HepG2 (cell line): Measurements from ENCODE around the gene MEGF11. TPM values are rescaled to one million over a fixed set of nuclear protein-coding genes. Genes with fewer than 3 reads are reported as not detected.

Source experiments
- ATAC-seq: fragments of 200-7000 bp; cut with Tn5 transposase; 3 replicates; pipeline ENCODE4 v1.9.1; 2020; ENCODE audit warnings: mild to moderate bottlenecking, moderate library complexity
- BruUV-seq: library from RNA; stranded (reverse); fragments of 400-500 nt; replicated peaks from 2 replicates; lab custom pipeline; 2021; lab: Mats Ljungman, UMichigan
- CTCF ChIA-PET: fragments of 300-600 bp; formaldehyde crosslinking; extraction: SDS; loops from one replicate; lab custom pipeline; 2021; ENCODE audit warnings: low total read pairs, inconsistent platforms, low intra/inter-chr PET ratio; lab: Yijun Ruan, JAX
- POLR2A ChIA-PET: fragments of 350-600 bp; sonication (Branson Sonifier 250); formaldehyde crosslinking; loops from one replicate; lab custom pipeline; 2020; ENCODE audit warnings: antibody characterized with exemption, inconsistent platforms; lab: Yijun Ruan, JAX
- DNase-seq: peaks from one replicate; pipeline ENCODE4 v3.0.0-alpha.2; 2015; ENCODE audit warnings: low spot score
- FAIRE-seq: peaks from 3 replicates; lab custom pipeline; 2011; peaks lifted over from hg19 to GRCh38; lab: Jason Lieb, UNC
- H2AFZ ChIP-seq: one replicate; pipeline ENCODE4 v1.6.1; 2011; ENCODE audit warnings: low read length, inconsistent platforms
- H3K27ac ChIP-seq: fragments of 300-600 bp; 3 replicates; pipeline ENCODE4 v1.8.0; 2011; ENCODE audit warnings: mixed run types, mild to moderate bottlenecking, mixed read lengths, low read length, inconsistent platforms; ENCODE audit not compliant: insufficient read depth; ENCODE audit errors: extremely low read length
- H3K27me3 ChIP-seq, 2 experiments: fragments of 200-600 bp in 1 of 2; 2 replicates in 1 of 2; 3 replicates in 1 of 2; pipeline versions ENCODE4 v1.6.0 to v1.8.0; 2011; ENCODE audit warnings: low read length in 2 of 2, mild to moderate bottlenecking in 2 of 2, moderate library complexity in 2 of 2, inconsistent platforms in 1 of 2; ENCODE audit not compliant: insufficient read depth in 2 of 2, control insufficient read depth in 1 of 2
- H3K36me3 ChIP-seq, 2 experiments: fragments of 200-600 bp in 1 of 2; replicated peaks in 1 of 2; 2 replicates in 1 of 2; 3 replicates in 1 of 2; pipeline versions ENCODE4 v1.5.1 to v1.8.0; 2011; ENCODE audit warnings: low read length in 2 of 2, inconsistent platforms in 1 of 2; ENCODE audit not compliant: insufficient read depth in 2 of 2, control insufficient read depth in 1 of 2
- H3K4me1 ChIP-seq: 2 replicates; pipeline ENCODE4 v1.5.1; 2012; ENCODE audit warnings: low read length, inconsistent platforms; ENCODE audit not compliant: insufficient read depth
- H3K4me2 ChIP-seq: 2 replicates; pipeline ENCODE4 v1.6.0; 2011; ENCODE audit warnings: low read depth, low read length, inconsistent platforms
- H3K4me3 ChIP-seq, 3 experiments: fragments of 200-600 bp in 1 of 3; sonication (generic), shearing (Covaris generic) in 1 of 3; replicated peaks in 1 of 3; 2 replicates each; pipeline ENCODE4 v1.5.1; 2011 to 2016; ENCODE audit warnings: low read length in 3 of 3, inconsistent platforms in 2 of 3, low read depth in 2 of 3, mild to moderate bottlenecking in 2 of 3, control low read depth in 1 of 3, mixed read lengths in 1 of 3; ENCODE audit not compliant: insufficient read depth in 1 of 3
- H3K79me2 ChIP-seq: one replicate; pipeline ENCODE4 v1.6.1; 2011; ENCODE audit warnings: low read length, inconsistent platforms; ENCODE audit not compliant: insufficient read depth
- H3K9ac ChIP-seq: 2 replicates; pipeline ENCODE4 v1.6.0; 2011; ENCODE audit warnings: mild to moderate bottlenecking, low read depth, low read length, inconsistent platforms; ENCODE audit not compliant: insufficient read depth
- H3K9me3 ChIP-seq: 2 replicates; pipeline ENCODE4 v1.5.1; 2012; ENCODE audit warnings: mild to moderate bottlenecking, low read length
- H4K20me1 ChIP-seq: 2 replicates; pipeline ENCODE4 v1.6.0; 2011; ENCODE audit warnings: inconsistent platforms, mild to moderate bottlenecking, low read length, moderate library complexity; ENCODE audit not compliant: insufficient read depth
- BRCA1 ChIP-seq: sonication (generic); formaldehyde crosslinking; IDR thresholded peaks from 2 replicates; pipeline ENCODE4 v1.4.0; 2020; ENCODE audit warnings: missing genetic modification reagents
- CENPT ChIP-seq: sonication (generic); formaldehyde crosslinking; IDR thresholded peaks from 2 replicates; pipeline ENCODE4 v1.8.0; 2022; ENCODE audit warnings: low read depth, mild to moderate bottlenecking, moderate library complexity, missing genetic modification reagents
- FOXK1 ChIP-seq: sonication (generic); formaldehyde crosslinking; IDR thresholded peaks from 2 replicates; pipeline ENCODE4 v1.4.0; 2020; ENCODE audit warnings: low read depth, missing genetic modification reagents, borderline replicate concordance
- GABPA ChIP-seq, 2 experiments: IDR thresholded peaks; 2 replicates each; pipeline ENCODE4 v1.6.1; 2011 to 2016; ENCODE audit warnings: low read depth in 2 of 2, low read length in 1 of 2, missing biosample characterization in 1 of 2, missing genetic modification characterization in 1 of 2
- IKZF1 ChIP-seq: fragments of 450-650 bp; IDR thresholded peaks from 2 replicates; pipeline ENCODE4 v1.7.1; 2016
- KMT2A ChIP-seq: sonication (generic); formaldehyde crosslinking; IDR thresholded peaks from 2 replicates; pipeline ENCODE4 v1.4.0; 2020; ENCODE audit warnings: missing genetic modification reagents
- MEIS2 ChIP-seq: sonication (generic); formaldehyde crosslinking; IDR thresholded peaks from 2 replicates; pipeline ENCODE4 v1.9.0; 2021; ENCODE audit warnings: mild to moderate bottlenecking, missing genetic modification reagents
- MTF2 ChIP-seq: sonication (generic); formaldehyde crosslinking; IDR thresholded peaks from 2 replicates; pipeline ENCODE4 v1.5.0; 2020; ENCODE audit warnings: missing genetic modification reagents, borderline replicate concordance
- NFATC3 ChIP-seq: sonication (generic); formaldehyde crosslinking; IDR thresholded peaks from 2 replicates; pipeline ENCODE4 v1.5.1; 2020; ENCODE audit warnings: mild to moderate bottlenecking, missing genetic modification reagents
- NPAS2 ChIP-seq: sonication (generic); formaldehyde crosslinking; IDR thresholded peaks from 2 replicates; pipeline ENCODE4 v1.8.0; 2022; ENCODE audit warnings: mild to moderate bottlenecking, missing genetic modification reagents, borderline replicate concordance
- PHF21A ChIP-seq: sonication (generic); formaldehyde crosslinking; IDR thresholded peaks from 2 replicates; pipeline ENCODE4 v1.5.0; 2020; ENCODE audit warnings: mild to moderate bottlenecking, missing genetic modification reagents
- ZNF180 ChIP-seq: sonication (generic); formaldehyde crosslinking; IDR thresholded peaks from 2 replicates; pipeline ENCODE4 v1.4.0; 2020; ENCODE audit warnings: low read depth, missing genetic modification reagents, borderline replicate concordance
- ZNF251 ChIP-seq: sonication (generic); formaldehyde crosslinking; IDR thresholded peaks from 2 replicates; pipeline ENCODE4 v1.9.0; 2021; ENCODE audit warnings: mild to moderate bottlenecking, missing genetic modification reagents
- ZNF264 ChIP-seq: sonication (generic); formaldehyde crosslinking; IDR thresholded peaks from 2 replicates; pipeline ENCODE4 v1.4.0; 2020; ENCODE audit warnings: missing genetic modification reagents
- ZNF329 ChIP-seq: sonication (generic); formaldehyde crosslinking; IDR thresholded peaks from 2 replicates; pipeline ENCODE4 v1.9.0; 2021; ENCODE audit warnings: low read depth, mild to moderate bottlenecking, missing genetic modification reagents
- ZNF350 ChIP-seq: sonication (generic); formaldehyde crosslinking; IDR thresholded peaks from 2 replicates; pipeline ENCODE4 v1.4.0; 2020; ENCODE audit warnings: mild to moderate bottlenecking, low read depth, missing genetic modification reagents, borderline replicate concordance
- ZNF468 ChIP-seq: sonication (generic); formaldehyde crosslinking; IDR thresholded peaks from 2 replicates; pipeline ENCODE4 v1.8.0; 2022; ENCODE audit warnings: mild to moderate bottlenecking, moderate library complexity, missing genetic modification reagents
- ZNF549 ChIP-seq: sonication (generic); formaldehyde crosslinking; IDR thresholded peaks from 2 replicates; pipeline ENCODE4 v1.5.0; 2020; ENCODE audit warnings: missing genetic modification reagents
- ZNF562 ChIP-seq: sonication (generic); formaldehyde crosslinking; IDR thresholded peaks from 2 replicates; pipeline ENCODE4 v1.8.0; 2022; ENCODE audit warnings: missing genetic modification reagents, borderline replicate concordance
- ZNF674 ChIP-seq: sonication (generic); formaldehyde crosslinking; IDR thresholded peaks from 2 replicates; pipeline ENCODE4 v1.5.0; 2020; ENCODE audit warnings: low read depth, mild to moderate bottlenecking, missing genetic modification reagents
- ZNF768 ChIP-seq: sonication (generic); formaldehyde crosslinking; IDR thresholded peaks from 2 replicates; pipeline ENCODE4 v1.4.0; 2020; ENCODE audit warnings: missing genetic modification reagents
- ZNF891 ChIP-seq: sonication (generic); formaldehyde crosslinking; IDR thresholded peaks from 2 replicates; pipeline ENCODE4 v1.5.0; 2020; ENCODE audit warnings: mild to moderate bottlenecking, missing genetic modification reagents
- WGBS: methylation state at CpG from one replicate; pipeline ENCODE4 v1.1.6; 2017; ENCODE audit warnings: low lambda C conversion rate; 5-methylcytosine and 5-hydroxymethylcytosine counted together
- in situ Hi-C: cut with HindIII; loops from 2 replicates; pipeline ENCODE4 v1.10.0; 2017; ENCODE audit warnings: low pct_unique_long_range_greater_than_20kb; ENCODE audit not compliant: extremely low pct_ligation_motif_present
- intact Hi-C: fragments of 100-400 bp; cut with micrococcal nuclease; formaldehyde crosslinking; loops from one replicate; pipeline ENCODE4 v1.10.0; 2022; ENCODE audit not compliant: unreplicated experiment
- polyA plus RNA-seq, 8 experiments: library from polyadenylated mRNA; depleted of rRNA in 3 of 8; stranded (reverse) in 7 of 8; unstranded in 1 of 8; fragments of >200 nt; fragmentation: Illumina TruSeq in 4 of 8; extraction: Trizol in 4 of 8; gene quantifications; 2 replicates each; pipeline versions ENCODE4 v1.2.1 to v1.2.3, GENCODE V29; 2011 to 2016; ENCODE audit warnings: low read depth in 4 of 8, missing spikeins in 1 of 8, mixed read lengths in 1 of 8; ENCODE audit not compliant: insufficient read depth in 1 of 8
- total RNA-seq, 5 experiments: library from RNA; depleted of rRNA; stranded (reverse); fragments of >200 nt; fragmentation: Illumina TruSeq; extraction: Trizol; gene quantifications; 2 replicates each; pipeline ENCODE4 v1.2.3, GENCODE V29; 2016; ENCODE audit warnings: low read depth in 1 of 5
- TF ChIP-seq, protein P1 (sequence below): sonication (generic); formaldehyde crosslinking; IDR thresholded peaks from 2 replicates; pipeline ENCODE4 v1.4.0; 2020; ENCODE audit warnings: mild to moderate bottlenecking, low read depth, missing genetic modification reagents
- TF ChIP-seq, protein P2 (sequence below): sonication (generic); formaldehyde crosslinking; IDR thresholded peaks from 2 replicates; pipeline ENCODE4 v1.8.1; 2022; ENCODE audit warnings: mild to moderate bottlenecking, missing genetic modification reagents
- TF ChIP-seq, protein P3 (sequence below): sonication (generic); formaldehyde crosslinking; IDR thresholded peaks from 2 replicates; pipeline ENCODE4 v1.5.1; 2020; ENCODE audit warnings: missing genetic modification reagents, mild to moderate bottlenecking, borderline replicate concordance

Gene MEGF11
- total and polyA plus RNA-seq, 2 of the 13 experiments (the other 11 are each of a cell fraction or from before 2014, with no cell fraction given) = not detected

DNA sequence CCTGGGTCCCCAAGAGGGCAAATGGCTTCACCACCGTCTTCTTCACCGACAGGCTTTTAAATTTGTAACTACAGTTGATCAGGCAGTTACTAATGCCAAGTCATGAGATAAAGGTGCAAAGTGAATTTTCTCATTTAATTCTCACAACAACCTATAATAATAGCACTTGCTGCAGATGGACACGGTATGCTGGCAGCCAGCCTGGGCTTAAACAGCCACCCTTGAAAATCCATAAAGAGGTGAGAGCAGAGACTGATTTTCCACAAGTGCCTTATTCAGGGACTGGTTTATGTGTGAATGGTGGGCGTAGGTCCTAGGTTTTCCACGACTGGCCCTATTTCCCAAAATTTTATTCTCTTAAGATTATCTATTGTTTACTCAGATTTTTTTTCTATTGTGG, 266.4 kb downstream of the MEGF11 start (continued):
- no peak for TF ChIP-seq ZNF768 (CRISPR knock-in tag)
- TF ChIP-seq ZNF549 (CRISPR knock-in tag) = no peak
- TF ChIP-seq ZNF180 (CRISPR knock-in tag) = no peak
- TF ChIP-seq, protein P1, sequence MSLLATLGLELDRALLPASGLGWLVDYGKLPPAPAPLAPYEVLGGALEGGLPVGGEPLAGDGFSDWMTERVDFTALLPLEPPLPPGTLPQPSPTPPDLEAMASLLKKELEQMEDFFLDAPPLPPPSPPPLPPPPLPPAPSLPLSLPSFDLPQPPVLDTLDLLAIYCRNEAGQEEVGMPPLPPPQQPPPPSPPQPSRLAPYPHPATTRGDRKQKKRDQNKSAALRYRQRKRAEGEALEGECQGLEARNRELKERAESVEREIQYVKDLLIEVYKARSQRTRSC (CRISPR knock-in tag) = no peak
- TF ChIP-seq ZNF251 (CRISPR knock-in tag) = no peak
- no peak for TF ChIP-seq ZNF350 (CRISPR knock-in tag)
- no peak for TF ChIP-seq MTF2 (CRISPR knock-in tag)
- no peak for TF ChIP-seq NFATC3
- no peak for TF ChIP-seq ZNF264 (CRISPR knock-in tag)
- TF ChIP-seq KMT2A = no peak
- no peak for TF ChIP-seq NPAS2 (CRISPR knock-in tag)

DNA sequence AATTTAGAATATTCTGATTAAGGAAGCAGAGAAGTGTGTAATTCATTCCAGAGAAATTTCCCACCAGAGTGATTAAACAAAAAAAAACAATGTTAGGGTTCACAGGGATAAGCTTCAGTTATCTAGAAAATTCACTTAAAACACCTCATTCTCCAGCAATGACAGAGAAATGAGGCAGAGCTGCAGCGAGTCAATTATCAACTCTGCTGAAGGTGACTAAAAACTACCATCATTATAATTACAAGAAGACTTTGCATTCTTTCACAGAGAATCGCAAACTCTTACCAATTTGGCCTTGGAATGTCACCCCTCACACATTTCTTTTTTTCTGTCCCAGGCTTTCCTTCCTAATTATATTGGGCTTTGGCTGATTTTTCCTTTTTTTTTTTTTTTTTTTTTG, 267.1 kb downstream of the MEGF11 start:
- ChIA-PET CTCF (no interaction called here), POLR2A (no interaction called here)
- peaks cover 6 to 25% of the 10 kb centered on the region in 2 experiments; a peak in 4 of 5 replicates for H3K27me3 ChIP-seq
- no peak for TF ChIP-seq ZNF329 (CRISPR knock-in tag)
- TF ChIP-seq PHF21A (CRISPR knock-in tag) = no peak
- TF ChIP-seq BRCA1 (CRISPR knock-in tag) = no peak
- no peak for TF ChIP-seq ZNF468
- no peak for TF ChIP-seq FOXK1 (CRISPR knock-in tag)
- TF ChIP-seq, protein P2, sequence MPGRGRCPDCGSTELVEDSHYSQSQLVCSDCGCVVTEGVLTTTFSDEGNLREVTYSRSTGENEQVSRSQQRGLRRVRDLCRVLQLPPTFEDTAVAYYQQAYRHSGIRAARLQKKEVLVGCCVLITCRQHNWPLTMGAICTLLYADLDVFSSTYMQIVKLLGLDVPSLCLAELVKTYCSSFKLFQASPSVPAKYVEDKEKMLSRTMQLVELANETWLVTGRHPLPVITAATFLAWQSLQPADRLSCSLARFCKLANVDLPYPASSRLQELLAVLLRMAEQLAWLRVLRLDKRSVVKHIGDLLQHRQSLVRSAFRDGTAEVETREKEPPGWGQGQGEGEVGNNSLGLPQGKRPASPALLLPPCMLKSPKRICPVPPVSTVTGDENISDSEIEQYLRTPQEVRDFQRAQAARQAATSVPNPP (CRISPR knock-in tag) = no peak
- TF ChIP-seq IKZF1 = no peak
- no peak for TF ChIP-seq ZNF891 (CRISPR knock-in tag)
- TF ChIP-seq ZNF562 (CRISPR knock-in tag) = no peak
- TF ChIP-seq, protein P3, sequence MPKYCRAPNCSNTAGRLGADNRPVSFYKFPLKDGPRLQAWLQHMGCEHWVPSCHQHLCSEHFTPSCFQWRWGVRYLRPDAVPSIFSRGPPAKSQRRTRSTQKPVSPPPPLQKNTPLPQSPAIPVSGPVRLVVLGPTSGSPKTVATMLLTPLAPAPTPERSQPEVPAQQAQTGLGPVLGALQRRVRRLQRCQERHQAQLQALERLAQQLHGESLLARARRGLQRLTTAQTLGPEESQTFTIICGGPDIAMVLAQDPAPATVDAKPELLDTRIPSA (CRISPR knock-in tag) = no peak
- no peak for TF ChIP-seq MEIS2
- no peak for TF ChIP-seq GABPA (IDR thresholded peaks at IDR 0.05; ENCODE audit: low read depth, low read length)
- no peak for TF ChIP-seq GABPA (CRISPR knock-in tag; IDR thresholded peaks at IDR 0.05; ENCODE audit: low read depth)
- no peak for TF ChIP-seq CENPT
- TF ChIP-seq ZNF674 (CRISPR knock-in tag) = no peak

More for the DNA sequence above, 267.1 kb downstream of the MEGF11 start:
- Histone ChIP-seq H3K27ac (no peak overlapping the region), H3K4me2 (no peak overlapping the region), H2AFZ (no peak overlapping the region), H4K20me1 (no peaks in the 10 kb centered on the region), H3K36me3 (no peaks in the 10 kb centered on the region), H3K79me2 (no peaks in the 10 kb centered on the region), H3K9me3 (no peaks in the 10 kb centered on the region), H3K4me3 (no peak overlapping the region), H3K4me1 (no peaks in the 10 kb centered on the region), H3K9ac (no peak overlapping the region)
- no peak for ATAC-seq
- in situ Hi-C loops (no loop called here), intact Hi-C loops (no loop called here)
- FAIRE-seq = no peak
- BruUV-seq = no TSS peak
- 0% methylated on average over 2 of the region's 2 CpGs for WGBS
- no peak for DNase-seq
